H9 (cell line): ENCODE results near the gene GAP43. TPM values are rescaled to one million over a fixed set of nuclear protein-coding genes. Genes with fewer than 3 reads are reported as not detected.

ENCODE experiments used
- DNase-seq: peaks from one replicate; pipeline ENCODE4 v3.0.0-alpha.2; 2017
- H2AFZ ChIP-seq: one replicate; pipeline ENCODE4 v1.6.1; 2013; ENCODE audit warnings: mild to moderate bottlenecking, low read length, control low read depth, moderate library complexity
- H2AK5ac ChIP-seq: 2 replicates; pipeline ENCODE4 v1.6.1; 2013; ENCODE audit warnings: low read length, control low read depth, mixed read lengths; ENCODE audit not compliant: insufficient read length
- H2BK120ac ChIP-seq: one replicate; pipeline ENCODE4 v1.6.1; 2013; ENCODE audit warnings: low read depth, mild to moderate bottlenecking, low read length, control low read depth, inconsistent platforms; ENCODE audit not compliant: poor library complexity, severe bottlenecking
- H2BK12ac ChIP-seq: 2 replicates; pipeline ENCODE4 v1.6.1; 2013; ENCODE audit warnings: low read length, control low read depth, mixed read lengths, low read depth; ENCODE audit not compliant: insufficient read length
- H2BK15ac ChIP-seq: 2 replicates; pipeline ENCODE4 v1.6.1; 2013; ENCODE audit warnings: low read depth, low read length, control low read depth
- H2BK20ac ChIP-seq: one replicate; pipeline ENCODE4 v1.6.1; 2013; ENCODE audit warnings: low read depth, mild to moderate bottlenecking, low read length, control low read depth, inconsistent platforms; ENCODE audit not compliant: poor library complexity, severe bottlenecking
- H2BK5ac ChIP-seq: 2 replicates; pipeline ENCODE4 v1.6.1; 2013; ENCODE audit warnings: low read length, control low read depth, mixed read lengths; ENCODE audit not compliant: insufficient read length
- H3K14ac ChIP-seq: 2 replicates; pipeline ENCODE4 v1.6.1; 2013; ENCODE audit warnings: low read length, control low read depth; ENCODE audit not compliant: insufficient read depth
- H3K18ac ChIP-seq: 2 replicates; pipeline ENCODE4 v1.6.1; 2013; ENCODE audit warnings: low read depth, mild to moderate bottlenecking, mixed read lengths, low read length, control low read depth; ENCODE audit not compliant: insufficient read length
- H3K23ac ChIP-seq: 2 replicates; pipeline ENCODE4 v1.6.1; 2013; ENCODE audit warnings: low read length, control low read depth, mixed read lengths, low read depth; ENCODE audit not compliant: insufficient read length
- H3K23me2 ChIP-seq: 2 replicates; pipeline ENCODE4 v1.6.1; 2013; ENCODE audit warnings: low read depth, mild to moderate bottlenecking, mixed read lengths, low read length, control low read depth; ENCODE audit not compliant: insufficient read length, poor library complexity, severe bottlenecking
- H3K27ac ChIP-seq: 2 replicates; pipeline ENCODE4 v1.5.1; 2013; ENCODE audit warnings: low read length, control low read depth, mixed read lengths, low read depth; ENCODE audit not compliant: insufficient read length
- H3K27me3 ChIP-seq: 2 replicates; pipeline ENCODE4 v1.6.1; 2013; ENCODE audit warnings: low read length, control low read depth, inconsistent platforms; ENCODE audit not compliant: insufficient read depth
- H3K4ac ChIP-seq: 2 replicates; pipeline ENCODE4 v1.6.1; 2013; ENCODE audit warnings: low read depth, mild to moderate bottlenecking, control low read depth, inconsistent platforms, low read length, moderate library complexity
- H3K4me1 ChIP-seq: 2 replicates; pipeline ENCODE4 v1.6.1; 2013; ENCODE audit warnings: low read length, control low read depth, inconsistent platforms; ENCODE audit not compliant: insufficient read depth
- H3K4me2 ChIP-seq: 2 replicates; pipeline ENCODE4 v1.6.1; 2013; ENCODE audit warnings: low read length, control low read depth, mixed read lengths; ENCODE audit not compliant: insufficient read length, insufficient read depth
- H3K56ac ChIP-seq: 2 replicates; pipeline ENCODE4 v1.6.1; 2013; ENCODE audit warnings: low read depth, mild to moderate bottlenecking, mixed read lengths, low read length, control low read depth; ENCODE audit not compliant: insufficient read length
- H3K79me1 ChIP-seq: 2 replicates; pipeline ENCODE4 v1.6.1; 2013; ENCODE audit warnings: low read depth, mild to moderate bottlenecking, moderate library complexity, low read length, control low read depth, inconsistent platforms; ENCODE audit not compliant: insufficient read depth, poor library complexity, severe bottlenecking
- H3K79me2 ChIP-seq: 2 replicates; pipeline ENCODE4 v1.6.1; 2013; ENCODE audit warnings: low read length, control low read depth, inconsistent platforms; ENCODE audit not compliant: insufficient read depth
- H3K9ac ChIP-seq: 2 replicates; pipeline ENCODE4 v1.6.1; 2013; ENCODE audit warnings: low read length, control low read depth, mixed read lengths; ENCODE audit not compliant: insufficient read length; ENCODE audit errors: extremely low read depth
- H3K9me3 ChIP-seq: one replicate; pipeline ENCODE4 v1.6.1; 2013; ENCODE audit warnings: low read depth, low read length, inconsistent platforms; ENCODE audit not compliant: control insufficient read depth
- H3T11ph ChIP-seq: one replicate; pipeline ENCODE4 v1.6.1; 2013; ENCODE audit warnings: mild to moderate bottlenecking, low read length, control low read depth, inconsistent platforms
- H4K20me1 ChIP-seq: one replicate; pipeline ENCODE4 v1.6.1; 2013; ENCODE audit not compliant: control insufficient read depth, insufficient read length, insufficient read depth
- H4K5ac ChIP-seq: 2 replicates; pipeline ENCODE4 v1.6.1; 2013; ENCODE audit warnings: low read depth, mild to moderate bottlenecking, mixed read lengths, low read length, control low read depth; ENCODE audit not compliant: insufficient read length
- H4K8ac ChIP-seq: replicated peaks from 2 replicates; pipeline ENCODE4 v1.6.1; 2013; ENCODE audit warnings: low read length, control low read depth, mixed read lengths, low read depth; ENCODE audit not compliant: insufficient read length
- H4K91ac ChIP-seq: 2 replicates; pipeline ENCODE4 v1.6.1; 2013; ENCODE audit warnings: low read depth, mild to moderate bottlenecking, moderate library complexity, mixed read lengths, low read length, control low read depth; ENCODE audit not compliant: insufficient read length
- H3K27ac Mint-ChIP-seq, 3 experiments: 2 replicates in 2 of 3; 3 replicates in 1 of 3; pipeline ENCODE4 v1.8.0; 2020 to 2021; ENCODE audit warnings: mixed read lengths in 3 of 3, mild to moderate bottlenecking in 1 of 3, moderate library complexity in 1 of 3
- H3K27me3 Mint-ChIP-seq: 2 replicates; pipeline ENCODE4 v1.8.0; 2021; ENCODE audit warnings: low read depth, mild to moderate bottlenecking, moderate library complexity, mixed read lengths
- H3K36me3 Mint-ChIP-seq, 3 experiments: 2 replicates in 2 of 3; 3 replicates in 1 of 3; pipeline ENCODE4 v1.8.0; 2020 to 2021; ENCODE audit warnings: low read depth in 3 of 3, mixed read lengths in 3 of 3; ENCODE audit not compliant: insufficient read depth in 1 of 3
- H3K4me1 Mint-ChIP-seq, 2 experiments: 2 replicates each; pipeline ENCODE4 v1.8.0; 2020; ENCODE audit warnings: mixed read lengths in 2 of 2
- H3K4me3 Mint-ChIP-seq, 2 experiments: 2 replicates in 1 of 2; 3 replicates in 1 of 2; pipeline ENCODE4 v1.8.0; 2020 to 2021; ENCODE audit warnings: mild to moderate bottlenecking in 2 of 2, mixed read lengths in 2 of 2, moderate library complexity in 1 of 2
- H3K9me3 Mint-ChIP-seq, 2 experiments: 2 replicates in 1 of 2; 3 replicates in 1 of 2; pipeline ENCODE4 v1.8.0; 2020; ENCODE audit warnings: mild to moderate bottlenecking in 2 of 2, mixed read lengths in 2 of 2, moderate library complexity in 1 of 2
- CTCF ChIP-seq: fragments of 200-600 bp; sonication (generic); conservative IDR thresholded peaks from 3 replicates; pipeline ENCODE4 v1.8.0; 2021; ENCODE audit warnings: antibody characterized with exemption, mild to moderate bottlenecking
- WGBS: extraction: QIAGEN DNeasy Blood & Tissue Kit; methylation state at CpG from one replicate; pipeline ENCODE4 v1.1.7; 2013; ENCODE audit warnings: missing lambda C conversion rate, low lambda C conversion rate, mixed read lengths; ENCODE audit not compliant: insufficient read length; ENCODE audit errors: extremely low coverage; 5-methylcytosine and 5-hydroxymethylcytosine counted together
- total RNA-seq: library from RNA; stranded (reverse); gene quantifications from 2 replicates; pipeline ENCODE4 v1.2.1, GENCODE V29; 2021

The GAP43 gene
- total RNA-seq, 1 experiment from 2014 or later, result 12.8 TPM

GRCh38 chr3:115702598-115702997, 79.3 kb downstream of the GAP43 start:
- Histone ChIP-seq H2BK5ac (no peak overlapping the region), H3K23ac (no peak overlapping the region), H3T11ph (no peak overlapping the region), H4K91ac (no peak overlapping the region), H3K79me1 (no peaks in the 10 kb centered on the region), H2BK20ac (no peak overlapping the region), H4K5ac (no peak overlapping the region), H4K20me1 (no peaks in the 10 kb centered on the region), H3K4me2 (no peak overlapping the region), H3K27ac (no peak overlapping the region), H3K14ac (no peak overlapping the region), H3K4me1 (peaks cover 2% of the 10 kb centered on the region; the same call in 1 of the 2 replicates), H3K4ac (no peak overlapping the region), H4K8ac (no peak overlapping the region), H3K79me2 (no peaks in the 10 kb centered on the region), H2AK5ac (no peak overlapping the region), H2BK15ac (no peak overlapping the region), H3K18ac (no peak overlapping the region), H3K9ac (no peak overlapping the region), H3K23me2 (no peaks in the 10 kb centered on the region), H3K27me3 (no peaks in the 10 kb centered on the region), H2BK12ac (no peak overlapping the region), H3K56ac (no peak overlapping the region), H2BK120ac (no peak overlapping the region), H2AFZ (no peak overlapping the region), H3K9me3 (no peaks in the 10 kb centered on the region)
- WGBS, result no CpG with 5 or more reads among the region's 2 CpGs
- no peak for TF ChIP-seq CTCF
- Mint-ChIP-seq H3K9me3 (no peaks in the 10 kb centered on the region), H3K4me3 (no peak overlapping the region), H3K4me1 (peaks cover 17 to 21% of the 10 kb centered on the region in 2 experiments), H3K36me3 (no peaks in the 10 kb centered on the region), H3K27me3 (no peaks in the 10 kb centered on the region), H3K27ac (no peak overlapping the region)
- DNase-seq, result no peak
